ENCODE results near the gene PAX9. TPM values are rescaled to one million over a fixed set of nuclear protein-coding genes. Genes with fewer than 3 reads are reported as not detected.

PAX9 gene
- total and polyA plus RNA-seq, 2 of the 13 experiments (the other 11 are each of a cell fraction or from before 2014, with no cell fraction given), result 0.03 TPM; not detected in 1

- TF ChIP-seq HNF1B (CRISPR knock-in tag; IDR thresholded peaks at IDR 0.05) (peak; percentile 49; the same call in 1 of the 2 replicates), EEA1 (CRISPR knock-in tag; IDR thresholded peaks at IDR 0.05; ENCODE audit: borderline replicate concordance) (no peak), SALL2 (CRISPR knock-in tag; IDR thresholded peaks at IDR 0.05) (no peak), U2AF2 (IDR thresholded peaks at IDR 0.05; ENCODE audit: low read depth, low read length) (no peak; the same call in 1 of the 2 replicates), ZNF788 (CRISPR knock-in tag; IDR thresholded peaks at IDR 0.05; ENCODE audit: borderline replicate concordance) (peak; percentile 53; the same call in 1 of the 2 replicates), ZSCAN25 (CRISPR knock-in tag; IDR thresholded peaks at IDR 0.05) (no peak; the same call in 1 of the 2 replicates), TEAD3 (CRISPR knock-in tag; optimal IDR thresholded peaks at IDR 0.05; ENCODE audit: borderline replicate concordance) (peak; percentile 18), DPF2 (CRISPR knock-in tag; IDR thresholded peaks at IDR 0.05; ENCODE audit: borderline replicate concordance, low read depth) (no peak), MED13 (CRISPR knock-in tag; IDR thresholded peaks at IDR 0.05) (0 out of 2 replicates have a peak, but pooled peaks have one; percentile 45), MYPOP (CRISPR knock-in tag; IDR thresholded peaks at IDR 0.05) (peak; percentile 62; the same call in 1 of the 2 replicates), RARG (CRISPR knock-in tag; IDR thresholded peaks at IDR 0.05; ENCODE audit: low read depth) (no peak), ZNF225 (CRISPR knock-in tag; IDR thresholded peaks at IDR 0.05) (peak; percentile 63; the same call in 1 of the 2 replicates), ZSCAN22 (CRISPR knock-in tag; IDR thresholded peaks at IDR 0.05) (no peak), ZBTB7A (CRISPR knock-in tag; IDR thresholded peaks at IDR 0.05) (0 out of 2 replicates have a peak, but pooled peaks have one; percentile 6), TCF7L2 (IDR thresholded peaks at IDR 0.05; ENCODE audit: low read depth, low read length) (no peak), ZNF512 (CRISPR knock-in tag; IDR thresholded peaks at IDR 0.05) (0 out of 2 replicates have a peak, but pooled peaks have one; percentile 80), SOX5 (CRISPR knock-in tag; IDR thresholded peaks at IDR 0.05; ENCODE audit: borderline replicate concordance) (no peak), ZBTB26 (CRISPR knock-in tag; IDR thresholded peaks at IDR 0.05; ENCODE audit: borderline replicate concordance) (no peak), POGZ (CRISPR knock-in tag; IDR thresholded peaks at IDR 0.05) (peak; percentile 16; the same call in 1 of the 2 replicates), ZNF224 (CRISPR knock-in tag; IDR thresholded peaks at IDR 0.05) (0 out of 2 replicates have a peak, but pooled peaks have one; percentile 58), NCOA5 (CRISPR knock-in tag; IDR thresholded peaks at IDR 0.05) (no peak), ZBTB7B (CRISPR knock-in tag; IDR thresholded peaks at IDR 0.05) (0 out of 2 replicates have a peak, but pooled peaks have one; percentile 30)
Measured at GRCh38 chr14:36655963-36656686, 5.5 kb upstream of the PAX9 start (continued).

Data from HepG2 (cell line).